ENCODE measurements around the gene NR3C2.
"Not testable (repeated sequence)": the region's sequence is repeated elsewhere in the genome, so short reads cannot be mapped to it uniquely, and the experiment has no call there.

Gene NR3C2

GRCh38 chr4:148367756-148368155 lies 74.5 kb downstream of the NR3C2 start:
- no peak for DNase-seq (ENCODE audit: low spot score)

DNA sequence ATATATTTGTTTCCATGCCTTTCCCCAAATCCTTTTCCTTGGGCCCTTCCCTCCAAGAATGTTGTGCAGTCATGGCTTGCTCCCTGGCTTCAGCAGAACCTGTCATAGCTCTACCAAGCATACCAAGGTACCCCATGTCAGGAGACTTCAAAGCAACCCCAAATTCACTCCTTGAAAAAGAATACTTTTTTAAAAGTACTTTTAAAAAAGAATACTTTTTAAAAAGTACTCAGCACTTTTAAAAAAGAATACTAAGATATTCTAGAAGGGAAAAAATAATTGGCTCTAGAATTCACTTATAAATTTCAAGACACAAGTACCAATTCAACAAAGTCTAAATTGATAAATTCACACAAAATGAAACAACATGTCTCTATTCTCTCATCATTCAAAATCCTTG lies 76.0 kb downstream of the NR3C2 start:
- no peak for DNase-seq (ENCODE audit: low spot score)

DNA sequence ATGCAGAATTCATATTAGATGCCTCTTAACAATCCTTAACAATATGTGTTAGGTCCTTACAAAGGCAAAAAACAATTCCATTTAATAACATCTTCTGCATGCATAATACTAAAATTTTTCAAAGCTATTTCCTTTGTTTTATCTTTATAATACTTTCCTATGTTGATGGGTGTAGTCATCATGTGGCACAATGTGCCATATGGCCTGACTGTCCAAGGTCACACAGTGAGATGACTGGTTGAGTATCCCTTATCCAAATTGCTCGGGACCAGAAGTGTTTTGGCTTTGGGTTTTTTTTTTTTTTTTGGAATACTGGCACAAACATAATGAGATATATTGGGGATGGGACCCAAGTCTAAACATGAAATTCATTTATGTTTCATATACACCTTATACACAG lies 77.7 kb downstream of the NR3C2 start:
- DNase-seq (ENCODE audit: low spot score) = no peak

DNA sequence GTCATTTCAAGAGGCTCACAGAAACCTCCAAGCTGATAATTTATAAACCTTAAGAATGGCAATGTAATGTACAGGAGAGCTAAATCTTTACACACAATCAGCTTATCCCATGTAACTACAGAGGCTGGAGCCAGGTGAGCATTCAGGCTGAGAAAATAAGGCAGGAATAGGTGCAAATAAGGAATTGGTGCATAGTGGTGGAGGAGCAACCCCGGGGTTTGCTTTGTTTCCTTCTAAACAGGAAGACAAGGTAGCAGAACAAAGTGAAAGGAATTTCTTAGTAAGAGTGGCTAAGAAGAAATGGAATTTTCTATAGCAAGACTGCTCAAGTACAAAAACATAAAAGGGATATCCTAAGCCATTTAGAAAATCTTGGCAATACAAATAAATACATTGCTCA lies 82.4 kb downstream of the NR3C2 start:
- no peak for DNase-seq (ENCODE audit: low spot score)

- DNase-seq (ENCODE audit: low spot score) = no peak
Observed at GRCh38 chr4:148355442-148356123, 86.6 kb downstream of the NR3C2 start.

DNA sequence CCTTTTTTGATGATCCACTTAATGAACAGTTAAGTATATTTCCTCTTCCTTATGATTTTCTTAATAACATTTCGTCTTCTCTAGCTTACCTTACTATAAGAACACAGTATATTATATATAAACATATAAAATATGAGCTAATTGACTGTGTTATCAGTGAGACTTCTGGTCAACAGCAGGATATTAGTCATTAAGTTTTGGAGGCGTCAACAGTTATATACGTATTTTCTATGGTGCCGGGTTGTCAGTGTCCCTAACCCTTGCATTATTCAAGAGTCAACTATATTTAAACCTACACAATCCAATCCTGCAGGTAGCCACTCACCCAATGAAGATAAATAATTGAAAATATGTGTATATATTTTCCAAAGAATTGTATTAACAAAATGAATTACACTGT lies 88.0 kb downstream of the NR3C2 start:
- no peak for DNase-seq (ENCODE audit: low spot score)

- DNase-seq (ENCODE audit: low spot score) = no peak
Observed at GRCh38 chr4:148353571-148353970, 88.6 kb downstream of the NR3C2 start.

- DNase-seq (ENCODE audit: low spot score) = no peak
Observed at GRCh38 chr4:148349153-148349552, 93.1 kb downstream of the NR3C2 start.

DNA sequence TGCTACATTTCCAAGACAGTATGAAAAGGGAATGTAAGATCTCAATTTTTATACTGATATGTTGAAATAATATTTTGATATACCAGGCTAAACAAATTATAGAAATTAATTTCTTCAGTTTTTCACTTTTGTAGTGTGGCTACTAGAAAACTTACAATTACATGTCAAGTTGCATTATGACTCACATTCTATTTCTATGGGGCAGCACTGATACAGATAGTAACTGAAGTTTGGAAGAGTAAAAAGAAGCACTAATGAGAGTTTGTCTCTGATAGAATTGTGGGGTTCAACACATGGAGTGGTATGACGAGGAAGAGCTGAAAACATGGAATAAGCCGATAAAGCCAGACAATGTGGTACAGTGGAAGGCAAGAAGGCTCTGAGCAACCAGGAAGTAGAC lies 95.6 kb downstream of the NR3C2 start:
- no peak for DNase-seq (ENCODE audit: low spot score)

DNA sequence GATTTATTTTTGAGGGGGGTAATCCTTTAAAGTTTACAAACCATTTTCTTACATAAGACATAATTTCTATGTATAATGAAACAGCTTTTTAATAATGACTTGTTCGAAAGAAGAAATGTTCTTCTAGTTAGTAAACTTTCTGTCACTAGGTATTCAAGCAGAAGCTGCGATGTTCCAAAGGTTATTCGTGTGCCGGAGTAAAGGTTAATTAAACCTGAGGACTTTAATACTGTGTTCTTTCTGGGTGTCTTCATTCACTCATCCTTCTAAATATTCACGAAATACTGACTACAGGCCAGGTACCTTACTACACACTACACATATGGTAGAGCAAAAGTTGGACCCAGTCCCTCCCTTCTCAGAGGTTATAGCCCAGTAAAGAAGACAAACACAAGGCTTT lies 96.7 kb downstream of the NR3C2 start:
- DNase-seq (ENCODE audit: low spot score) = no peak

DNA sequence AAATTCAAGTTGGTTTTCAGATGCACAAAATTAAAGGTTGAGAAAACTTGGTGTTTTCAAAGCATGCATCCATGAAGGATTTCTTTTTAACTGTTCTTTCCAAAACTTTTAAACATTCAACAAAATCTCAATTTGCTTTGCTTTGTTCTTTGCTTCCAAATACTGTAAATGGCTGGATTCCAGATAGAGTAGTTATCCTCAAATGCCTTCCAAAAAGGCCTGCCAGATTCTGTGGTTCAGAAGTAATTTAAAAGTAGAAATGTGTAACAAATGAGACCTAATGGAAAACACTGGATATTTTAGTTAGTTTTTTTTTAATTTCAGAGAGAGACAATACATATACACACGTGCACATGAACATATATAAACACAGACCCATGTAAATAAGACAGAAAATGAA lies 97.3 kb downstream of the NR3C2 start:
- no peak for DNase-seq (ENCODE audit: low spot score)

DNA sequence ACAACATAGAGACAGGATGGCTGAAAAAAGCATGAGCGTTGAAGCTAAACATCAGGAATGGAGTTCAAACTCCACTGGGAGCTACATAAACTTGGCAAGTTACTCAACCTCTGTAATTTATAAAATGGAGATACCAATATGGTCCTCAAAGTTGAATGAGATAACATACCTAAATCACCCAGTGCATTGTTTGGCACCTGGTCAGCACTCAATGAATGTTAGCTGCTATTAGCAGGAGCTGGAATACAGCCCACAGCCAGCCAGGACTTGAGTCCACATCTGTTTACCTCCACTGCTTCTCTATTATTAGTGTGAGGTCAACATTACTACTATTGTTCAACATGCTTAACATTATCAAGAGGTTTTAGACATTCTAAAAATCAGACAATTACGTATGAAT lies 97.9 kb downstream of the NR3C2 start:
- DNase-seq (ENCODE audit: low spot score) = no peak

DNA sequence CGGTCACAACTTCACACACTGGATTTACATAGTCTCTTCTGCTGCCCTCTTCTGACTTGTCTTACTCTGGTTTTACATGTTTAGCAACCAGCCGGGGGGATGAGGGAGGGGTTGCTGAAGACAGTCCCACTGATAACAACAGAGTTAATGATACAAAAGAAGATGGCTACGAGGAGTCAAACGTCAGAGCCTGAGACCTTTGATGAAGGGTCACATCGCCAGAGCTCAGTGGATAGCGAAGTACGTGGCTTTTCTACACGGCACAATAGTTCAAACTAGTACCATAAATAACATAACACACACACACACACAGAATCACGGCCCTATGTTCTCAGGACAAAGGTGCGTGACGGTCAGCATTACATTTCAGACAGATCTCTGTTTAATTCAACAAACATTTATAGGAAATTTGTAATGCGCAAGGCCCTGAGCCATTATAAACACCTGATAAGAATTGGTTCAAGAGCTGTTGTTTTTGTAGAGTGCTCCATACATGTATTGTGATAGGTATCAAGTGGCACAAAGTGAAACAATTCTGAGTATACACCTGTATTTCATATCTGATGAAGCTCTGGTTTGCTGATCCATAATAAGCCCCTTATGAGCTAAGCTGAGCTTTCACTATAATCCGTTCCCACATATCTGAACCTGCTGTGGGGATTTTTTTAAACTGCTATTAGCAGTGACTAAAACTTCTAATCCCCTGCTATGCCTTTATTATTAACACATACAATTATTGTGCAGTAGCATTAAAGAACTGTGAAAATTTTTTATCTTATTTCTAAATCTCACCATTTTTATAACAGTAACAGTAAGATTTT lies 100.0 kb downstream of the NR3C2 start:
- DNase-seq (ENCODE audit: low spot score) = no peak

- DNase-seq (ENCODE audit: low spot score) = no peak
Observed at GRCh38 chr4:148335133-148335532, 107.1 kb downstream of the NR3C2 start.

DNA sequence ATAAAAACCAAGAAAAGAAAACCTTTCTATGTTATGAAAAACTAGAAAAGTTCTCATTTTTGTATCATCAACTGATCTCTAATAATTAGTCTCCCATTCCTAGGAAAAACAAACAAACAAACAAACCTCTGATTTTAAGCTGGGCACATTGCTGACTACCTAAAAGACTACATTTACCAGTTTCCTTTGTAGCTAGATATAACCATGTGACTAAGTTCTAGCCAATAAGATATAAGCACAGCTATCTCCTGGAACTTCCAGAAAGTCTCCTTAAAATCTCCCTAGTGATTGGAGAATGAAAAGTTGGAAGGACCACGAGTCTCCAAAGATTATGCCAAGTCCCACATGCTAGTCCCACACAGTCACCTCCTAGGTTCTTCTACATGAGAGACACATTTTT lies 108.9 kb downstream of the NR3C2 start:
- no peak for DNase-seq (ENCODE audit: low spot score)

DNA sequence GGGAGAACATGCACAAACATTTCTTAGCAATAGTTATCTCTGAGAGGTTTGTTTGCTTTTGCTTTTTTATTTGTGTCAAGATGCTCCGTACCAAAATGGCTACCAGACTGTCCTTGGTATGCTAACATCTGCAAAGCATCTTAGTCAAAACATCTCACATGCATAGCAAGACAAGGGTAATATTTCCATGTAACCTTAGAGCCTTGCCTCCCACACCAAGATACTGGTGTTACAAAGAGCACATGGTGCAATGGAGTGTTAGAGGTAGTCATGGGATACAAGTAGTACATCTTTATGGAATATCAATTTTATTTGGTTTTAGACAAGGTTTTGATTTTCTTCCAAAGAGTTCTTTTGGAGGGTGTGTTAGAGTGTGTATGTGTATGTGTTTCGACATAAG lies 109.7 kb downstream of the NR3C2 start:
- DNase-seq (ENCODE audit: low spot score) = no peak

DNA sequence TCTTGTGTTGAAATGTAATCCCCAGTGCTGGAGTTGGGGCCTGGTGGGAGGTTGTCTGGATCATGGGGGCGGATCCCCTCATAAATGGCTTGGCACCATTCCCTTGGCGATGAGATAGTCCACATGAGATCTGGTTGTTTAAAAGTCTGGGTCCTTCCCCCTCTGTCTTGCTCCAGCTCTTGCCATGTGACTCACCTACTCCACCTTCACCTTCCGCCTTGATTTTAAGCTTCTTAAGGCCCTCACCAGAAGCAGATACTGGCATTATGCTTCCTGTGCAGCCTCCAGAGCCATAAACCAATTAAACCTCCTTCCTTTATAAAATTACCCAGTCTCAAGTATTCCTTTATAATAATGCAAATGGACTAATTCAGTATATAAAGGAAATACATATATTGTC lies 111.5 kb downstream of the NR3C2 start:
- no peak for DNase-seq (ENCODE audit: low spot score)

GRCh38 chr4:148330161-148330560 lies 112.1 kb downstream of the NR3C2 start:
- peak; percentile 4 for DNase-seq (ENCODE audit: low spot score)

DNA sequence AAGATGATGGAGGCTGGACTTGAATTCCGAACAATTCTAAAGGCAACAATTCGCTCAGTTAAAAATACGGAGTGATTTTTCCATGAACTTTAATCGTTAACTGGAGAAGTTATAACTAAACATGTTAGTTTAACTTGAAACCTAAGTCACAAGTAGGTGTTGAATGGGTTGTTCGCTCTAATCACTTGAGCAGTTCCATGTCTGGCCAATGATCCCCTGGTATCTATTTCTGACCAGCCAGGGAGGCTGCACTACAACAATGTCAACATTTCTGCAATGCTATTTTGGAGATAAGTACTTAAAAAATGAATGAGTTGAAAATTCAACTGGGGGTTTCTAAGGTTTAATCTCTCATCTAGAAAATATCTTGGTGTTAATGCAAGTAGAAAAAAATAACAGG lies 112.5 kb downstream of the NR3C2 start:
- no peak for DNase-seq (ENCODE audit: low spot score)

DNA sequence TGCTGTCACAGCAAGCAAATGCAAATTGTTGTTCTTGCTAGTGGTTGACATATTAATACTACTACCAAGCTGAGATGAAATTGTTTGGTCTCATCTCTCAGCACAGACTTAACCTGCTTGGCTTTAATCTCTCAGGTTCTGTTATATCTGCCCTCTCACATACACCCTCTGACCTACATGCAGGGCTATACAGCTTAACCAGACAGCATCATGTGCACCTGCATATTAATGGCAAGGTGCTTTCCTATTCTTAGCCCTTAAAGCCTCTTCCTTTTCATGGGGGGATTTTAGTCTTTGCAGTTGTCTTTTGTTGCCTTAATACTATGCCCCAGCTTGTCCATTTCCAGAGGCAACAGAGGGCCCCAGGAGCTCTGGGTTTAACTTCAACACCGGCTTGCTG lies 114.5 kb downstream of the NR3C2 start:
- no peak for DNase-seq (ENCODE audit: low spot score)

GRCh38 chr4:148323316-148323715 lies 118.9 kb downstream of the NR3C2 start:
- DNase-seq (ENCODE audit: low spot score) = not testable (repeated sequence)

- DNase-seq (ENCODE audit: low spot score) = peak; percentile 17
Observed at GRCh38 chr4:148315049-148315448, 127.2 kb downstream of the NR3C2 start.

- DNase-seq (ENCODE audit: low spot score) = no peak
Observed at GRCh38 chr4:148312956-148313490, 129.2 kb downstream of the NR3C2 start.

DNA sequence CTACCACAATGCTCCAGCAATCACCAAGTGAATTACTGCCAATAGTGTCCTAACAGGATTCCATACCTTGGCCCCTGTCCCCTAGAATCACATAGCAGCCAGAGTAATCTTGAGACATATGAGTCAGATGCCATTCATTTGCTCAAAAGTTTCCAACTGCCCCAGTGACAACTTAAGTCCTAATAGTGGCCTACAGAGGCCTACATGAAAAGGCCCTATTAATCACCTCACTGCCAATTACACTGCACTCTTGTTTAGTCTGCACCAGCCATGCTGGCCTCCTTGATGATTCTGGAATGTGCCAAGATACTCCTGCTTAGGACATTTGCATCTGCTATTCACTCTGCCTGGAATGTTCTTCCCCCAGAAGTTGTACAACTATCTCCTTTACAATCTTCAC lies 130.7 kb downstream of the NR3C2 start:
- no peak for DNase-seq (ENCODE audit: low spot score)
